GM06990 (cell line): ENCODE results near the gene BUB1B.
"Not testable (repeated sequence)": the region's sequence is repeated elsewhere in the genome, so short reads cannot be mapped to it uniquely, and the experiment has no call there.

ENCODE experiments used
- DNase-seq: peaks from one replicate; pipeline ENCODE4 v3.0.0-alpha.2; 2011; ENCODE audit not compliant: insufficient read length; ENCODE audit errors: extremely low read depth
- H3K27me3 ChIP-seq: replicated peaks from 2 replicates; pipeline ENCODE4 v1.6.0; 2011; ENCODE audit warnings: low read length; ENCODE audit not compliant: control insufficient read depth, insufficient read depth
- H3K36me3 ChIP-seq: 2 replicates; pipeline ENCODE4 v1.5.1; 2011; ENCODE audit warnings: low read length; ENCODE audit not compliant: control insufficient read depth, insufficient read depth
- H3K4me3 ChIP-seq: replicated peaks from 2 replicates; pipeline ENCODE4 v1.5.1; 2011; ENCODE audit warnings: low read depth, mild to moderate bottlenecking, control low read depth, low read length
- CTCF ChIP-seq: IDR thresholded peaks from 2 replicates; pipeline ENCODE4 v1.5.1; 2011; ENCODE audit warnings: low read length, control low read depth, mild to moderate bottlenecking, inconsistent platforms; ENCODE audit not compliant: insufficient read depth, poor library complexity, severe bottlenecking

The BUB1B gene

GRCh38 chr15:40128766-40129660 lies 31.9 kb upstream of the BUB1B start:
- DNase-seq, result no peak
- Histone ChIP-seq H3K4me3 (no peak overlapping the region), H3K27me3 (no peaks in the 10 kb centered on the region), H3K36me3 (no peaks in the 10 kb centered on the region)
- no peak for TF ChIP-seq CTCF

GRCh38 chr15:40130118-40130517 lies 30.8 kb upstream of the BUB1B start:
- no peaks in the 10 kb centered on the region for H3K27me3 ChIP-seq
- H3K36me3 ChIP-seq, result no peaks in the 10 kb centered on the region
- TF ChIP-seq CTCF, result no peak
- DNase-seq, result no peak
- no peak overlapping the region for H3K4me3 ChIP-seq

- Histone ChIP-seq H3K4me3 (no peak overlapping the region), H3K27me3 (no peaks in the 10 kb centered on the region), H3K36me3 (no peaks in the 10 kb centered on the region)
- DNase-seq, result no peak
- no peak for TF ChIP-seq CTCF
Observed at GRCh38 chr15:40130799-40131502, 29.9 kb upstream of the BUB1B start.

- no peak for DNase-seq
- Histone ChIP-seq H3K4me3 (no peak overlapping the region), H3K36me3 (no peaks in the 10 kb centered on the region), H3K27me3 (no peaks in the 10 kb centered on the region)
- no peak for TF ChIP-seq CTCF
Observed at GRCh38 chr15:40133544-40133943, 27.3 kb upstream of the BUB1B start.

GRCh38 chr15:40134885-40135284 lies 26.0 kb upstream of the BUB1B start:
- Histone ChIP-seq H3K4me3 (no peak overlapping the region), H3K27me3 (no peaks in the 10 kb centered on the region), H3K36me3 (no peaks in the 10 kb centered on the region)
- TF ChIP-seq CTCF, result no peak
- no peak for DNase-seq

- not testable (repeated sequence) for DNase-seq, H3K27me3 ChIP-seq, H3K4me3 ChIP-seq, H3K36me3 ChIP-seq
Observed at GRCh38 chr15:40135846-40136450, 24.9 kb upstream of the BUB1B start.
